Heart right ventricle (tissue), 16 donors: ENCODE measurements around the gene ACOX3. TPM values are rescaled to one million over a fixed set of nuclear protein-coding genes. Genes with fewer than 3 reads are reported as not detected.
A peak's percentile ranks its signal among the peaks of the same experiment; 100 is the strongest.

Source experiments
- ATAC-seq, 8 donors: fragments of 200-7000 bp; cut with Tn5 transposase; one replicate each; pipeline ENCODE4 v1.9.1; 2020; ENCODE audit warnings: mild to moderate bottlenecking in 8 of 8, moderate library complexity in 8 of 8, moderate number of reproducible peaks in 1 of 8
- DNase-seq, 2 donors: peaks; one replicate each; pipeline ENCODE4 v3.0.0-alpha.2; 2020
- H3K27ac ChIP-seq, 10 donors: fragments of 200-600 bp; sonication (generic) in 2 of 10; one replicate each; pipeline versions ENCODE4 v1.5.0 to v1.8.0; 2020 to 2022; ENCODE audit warnings: mild to moderate bottlenecking in 3 of 10
- H3K27me3 ChIP-seq, 7 donors: fragments of 200-600 bp; one replicate each; pipeline ENCODE4 v1.8.0; 2021 to 2022; ENCODE audit warnings: mild to moderate bottlenecking in 2 of 7
- H3K36me3 ChIP-seq, 9 donors: fragments of 200-600 bp; sonication (generic) in 1 of 9; one replicate each; pipeline versions ENCODE4 v1.5.0 to v1.8.0; 2020 to 2022; ENCODE audit warnings: mild to moderate bottlenecking in 2 of 9
- H3K4me1 ChIP-seq, 9 donors: fragments of 200-600 bp; sonication (generic) in 1 of 9; one replicate each; pipeline versions ENCODE4 v1.5.0 to v1.8.0; 2020 to 2022; ENCODE audit warnings: mild to moderate bottlenecking in 4 of 9
- H3K4me3 ChIP-seq, 10 donors: fragments of 200-600 bp; sonication (generic) in 2 of 10; one replicate each; pipeline versions ENCODE4 v1.5.0 to v1.8.0; 2020 to 2022; ENCODE audit warnings: mild to moderate bottlenecking in 7 of 10, moderate library complexity in 2 of 10
- H3K9me3 ChIP-seq, 11 donors: fragments of 200-600 bp in 10 of 11; sonication (generic) in 2 of 11; one replicate each; pipeline versions ENCODE4 v1.5.0 to v1.8.0; 2013 to 2022; ENCODE audit warnings: mild to moderate bottlenecking in 2 of 11, control low read depth in 1 of 11, moderate library complexity in 1 of 11
- CTCF ChIP-seq, 9 donors: fragments of 200-600 bp; sonication (generic) in 2 of 9; IDR thresholded peaks; one replicate each; pipeline versions ENCODE4 v1.5.0 to v1.8.0; 2021 to 2022; ENCODE audit warnings: antibody characterized with exemption in 9 of 9, mild to moderate bottlenecking in 5 of 9, moderate library complexity in 1 of 9
- WGBS, 2 donors: extraction: QIAGEN DNeasy Blood & Tissue Kit; methylation state at CpG; one replicate each; pipeline ENCODE4 v1.1.7; 2013; ENCODE audit warnings: inconsistent platforms in 1 of 2; 5-methylcytosine and 5-hydroxymethylcytosine counted together
- intact Hi-C, 10 donors: fragments of 100-400 bp; cut with DNase I; formaldehyde crosslinking; loops; one replicate each; pipeline versions ENCODE4 v1.11.1 to v1.14.2; 2022
- polyA plus RNA-seq, 2 donors: library from polyadenylated mRNA; stranded (reverse); fragments of 200-250 nt; gene quantifications; one replicate each; pipeline ENCODE4 v1.2.3, GENCODE V29; 2013
- total RNA-seq, 10 donors: library from RNA; stranded (reverse); fragmentation: NEBNext Ultra II Directional in 3 of 10; extraction: Animal tissue kit (Norgen Biotek cat#: 25700) in 3 of 10; gene quantifications; one replicate each; pipeline versions ENCODE4 v1.2.1 to v1.2.4, GENCODE V29; 2021 to 2023
- donor health status: Arrhythmogenic right ventricular cardiomyopathy.
- donor health status: ischemic (EF 13 %, LVEDD 7.1; RV severe dilation, severe dysfunction).
- donor health status: healthy with polysubstance abuse.
- donor health status: DM: no; HTN: yes; CAD: no.
- donor health status: DM: no; HTN: no; CAD: no.
- donor health status: ischemic (EF 25% LVEDD 6.9; RV normal size, moderate dysfunction).
- donor health status: ischemic (EF 25% LVEDD 5.7; RV mildly dilated, moderate dysfunction).
- donor health status: healthy.
- donor health status: DM: yes; HTN: yes; CAD: no.
- donor health status: Ischemic cardiomyopathy.
- donor health status: ischemic (EF 35%, LVEDD 5.7; RV mildly dilated, moderate dysfunction).
- donor health status: nonischemic (EF 11% LVEDD 7.7; RV severe dilation, severe dysfunction).
- donor health status: DM: yes; HTN: yes; CAD: no.
- donor health status: PGD.
- donor health status: ischemic (EF 29% LVEDD 5.4; RV normal size, mild dysfunction).
- donor health status: nonischemic (EF 23%, LVEDD 6.1; RV moderate dilation, normal function).

ACOX3 gene
- total and polyA plus RNA-seq, 12 donors = 17.9 to 28.9 (median 25.4) TPM

DNA sequence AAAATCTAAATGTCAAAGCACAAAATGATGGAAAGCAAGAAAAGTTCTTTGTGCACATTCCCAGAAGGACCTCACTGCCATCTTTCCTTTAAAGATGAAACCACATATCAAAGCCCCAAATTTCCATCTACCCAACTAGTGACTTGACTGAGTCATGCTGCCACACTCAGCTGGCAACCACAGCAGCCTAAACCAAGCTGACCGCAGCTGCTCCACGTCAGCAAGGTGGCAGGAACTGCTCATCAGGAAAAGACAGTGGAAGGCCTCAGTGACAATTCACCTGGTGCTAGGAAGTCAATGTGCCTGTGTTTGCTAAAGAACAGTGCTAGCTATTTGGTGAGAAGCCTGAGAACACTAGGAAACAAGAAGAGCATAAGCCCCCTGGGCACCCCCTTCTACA is 26.1 kb downstream of the ACOX3 start:
- Histone ChIP-seq H3K27ac (no peak overlapping the region), H3K4me1 (peaks cover 0 to 19% (median 11%) of the 10 kb centered on the region in 9 donors), H3K9me3 (no peaks in the 10 kb centered on the region), H3K4me3 (no peak overlapping the region), H3K36me3 (peaks cover 0 to 56% (median 19%) of the 10 kb centered on the region in 9 donors), H3K27me3 (no peaks in the 10 kb centered on the region)
- DNase-seq (no peak), ATAC-seq (no peak)
- 83 to 87% methylated on average over 2 of the region's 2 CpGs for WGBS, 2 donors
- TF ChIP-seq CTCF (IDR thresholded peaks at IDR 0.05) = no peak
- intact Hi-C loops = no loop called here

DNA sequence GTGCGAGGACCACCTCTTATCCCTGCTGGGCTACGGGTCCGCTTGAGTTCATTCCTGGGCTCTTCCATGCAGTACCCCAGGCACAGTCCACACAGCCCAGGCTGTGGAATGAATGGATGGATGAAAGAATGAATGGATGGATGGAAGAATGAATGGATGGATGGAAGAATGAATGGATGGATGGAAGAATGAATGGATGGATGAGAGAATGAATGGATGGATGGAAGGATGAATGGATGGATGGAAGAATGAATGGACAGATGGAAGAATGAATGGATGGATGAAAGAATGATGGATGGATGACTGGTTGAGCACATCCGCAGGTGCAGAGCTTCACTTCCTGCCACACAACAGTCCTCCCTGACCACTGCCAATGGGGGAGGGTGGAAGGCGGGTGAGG is 28.2 kb downstream of the ACOX3 start:
- no peak for TF ChIP-seq CTCF (IDR thresholded peaks at IDR 0.05)
- intact Hi-C loops = no loop called here
- ATAC-seq = no peak
- no peaks in the 10 kb centered on the region for H3K27me3 ChIP-seq
- H3K4me3 ChIP-seq = no peak overlapping the region
- no peak for DNase-seq
- 95 to 98% methylated on average over 5 of the region's 5 CpGs for WGBS, 2 donors
- H3K36me3 ChIP-seq = peaks cover 0 to 76% (median 19%) of the 10 kb centered on the region in 9 donors
- H3K4me1 ChIP-seq = peaks cover 0 to 22% (median 8%) of the 10 kb centered on the region in 9 donors
- no peaks in the 10 kb centered on the region for H3K9me3 ChIP-seq
- H3K27ac ChIP-seq = no peak overlapping the region

GRCh38 chr4:8411351-8412180 is 29.0 kb downstream of the ACOX3 start:
- no peak for ATAC-seq
- Histone ChIP-seq H3K36me3 (peaks cover 0 to 80% (median 19%) of the 10 kb centered on the region in 9 donors), H3K4me3 (no peak overlapping the region), H3K27ac (no peak overlapping the region), H3K9me3 (peaks cover 0 to 3% (median 0%) of the 10 kb centered on the region in 11 donors), H3K4me1 (peaks cover 0 to 22% (median 8%) of the 10 kb centered on the region in 9 donors), H3K27me3 (no peaks in the 10 kb centered on the region)
- TF ChIP-seq CTCF (IDR thresholded peaks at IDR 0.05) = no peak
- no peak for DNase-seq
- intact Hi-C loops = no loop called here
- 92% methylated on average over 13 of the region's 13 CpGs for WGBS, 2 donors

DNA sequence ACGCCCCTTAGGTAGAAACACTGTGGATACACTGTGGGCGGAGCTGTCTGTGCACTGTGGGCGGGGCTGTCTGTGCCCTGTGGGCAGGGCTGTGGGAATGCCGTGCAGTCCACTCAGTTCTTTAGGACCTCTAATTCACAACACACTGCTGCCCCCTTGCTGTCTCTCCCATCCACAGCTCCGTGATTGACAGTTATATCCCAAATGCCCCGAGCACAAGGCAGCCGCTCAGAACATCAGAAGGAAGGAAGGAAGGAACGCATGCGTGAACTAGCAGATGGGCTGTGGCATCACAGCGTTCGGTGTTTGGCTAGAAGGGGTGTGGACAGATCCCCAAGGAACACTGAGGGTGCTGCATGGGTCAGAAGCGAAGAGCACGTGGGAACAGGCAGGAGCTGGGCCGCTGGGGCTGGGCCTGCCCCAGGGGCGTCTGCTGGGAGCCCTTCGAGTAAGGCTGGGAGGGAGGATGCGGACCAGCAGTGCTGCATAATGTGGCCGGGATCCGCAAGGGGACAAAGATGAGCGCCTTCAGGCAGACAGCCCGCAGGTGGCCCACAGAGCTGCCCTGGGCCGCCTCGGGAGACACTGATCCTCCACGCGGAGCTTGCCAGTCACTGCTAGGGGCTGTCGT is 29.8 kb downstream of the ACOX3 start:
- TF ChIP-seq CTCF (IDR thresholded peaks at IDR 0.05) = peak in 8 of 9 donors; percentile 14 to 63 (median 48)
- ATAC-seq (peak; percentile 64 to 78 (median 76)), DNase-seq (peak; percentile 68 to 70)
- 66 to 68% methylated on average over 26 of the region's 26 CpGs for WGBS, 2 donors
- no peak overlapping the region for H3K27ac ChIP-seq
- no peak overlapping the region for H3K4me3 ChIP-seq
- intact Hi-C loops = no loop called here
- no peaks in the 10 kb centered on the region for H3K27me3 ChIP-seq
- H3K36me3 ChIP-seq = peaks cover 0 to 80% (median 19%) of the 10 kb centered on the region in 9 donors
- H3K9me3 ChIP-seq = peaks cover 0 to 3% (median 0%) of the 10 kb centered on the region in 11 donors
- peaks cover 0 to 26% (median 9%) of the 10 kb centered on the region in 9 donors for H3K4me1 ChIP-seq
